ENCODE data around the gene ATP13A3. TPM values are rescaled to one million over a fixed set of nuclear protein-coding genes. Genes with fewer than 3 reads are reported as not detected.

The ATP13A3 gene
- total and polyA plus RNA-seq, 2 donors (not counting 1 experiment from before 2014, with no cell fraction given): 222 to 285 TPM

- Histone ChIP-seq H3K4me3 (replicated peaks in 1 of 4; ENCODE audit: control extremely low read depth in 1 of 4, insufficient read depth in 1 of 4, low read depth in 3 of 4, low read length in 4 of 4) (no peak overlapping the region), H3K4me1 (ENCODE audit: control insufficient read depth, extremely low read depth, insufficient read depth, low read length) (no peaks in the 10 kb centered on the region), H3K79me2 (ENCODE audit: control insufficient read depth, insufficient read depth, low read length) (peaks cover 99% of the 10 kb centered on the region), H4K20me1 (ENCODE audit: control insufficient read depth, extremely low read depth, insufficient read depth, low read length) (no peaks in the 10 kb centered on the region), H3K9me3 (ENCODE audit: control insufficient read depth, insufficient read depth, low read depth, low read length) (no peaks in the 10 kb centered on the region), H3K36me3 (ENCODE audit: control insufficient read depth, insufficient read depth, low read length) (no peaks in the 10 kb centered on the region), H3K27me3 (ENCODE audit: control insufficient read depth, insufficient read depth, low read length) (no peaks in the 10 kb centered on the region), H3K4me2 (ENCODE audit: extremely low read depth, insufficient read depth, low read length) (no peak overlapping the region), H3K9ac (ENCODE audit: insufficient read depth, low read length) (no peak overlapping the region), H2AFZ (ENCODE audit: low read length) (no peak overlapping the region), H3K27ac (ENCODE audit: insufficient read depth, low read length) (no peak overlapping the region)
- DNase-seq (ENCODE audit: low read depth in 2 of 2): no peak
- TF ChIP-seq CTCF (conservative IDR thresholded peaks at IDR 0.05 in 1 of 2, IDR thresholded peaks at IDR 0.05 in 1 of 2; ENCODE audit: low read depth in 1 of 2, low read length in 2 of 2): no peak
- no peak for TF ChIP-seq EZH2 (IDR thresholded peaks at IDR 0.05; ENCODE audit: low read length, missing control alignments)
Observed at GRCh38 chr3:194466761-194467356, 19.9 kb downstream of the ATP13A3 start.

- no peaks in the 10 kb centered on the region for H3K36me3 ChIP-seq (ENCODE audit: control insufficient read depth, insufficient read depth, low read length)
- H4K20me1 ChIP-seq (ENCODE audit: control insufficient read depth, extremely low read depth, insufficient read depth, low read length): no peaks in the 10 kb centered on the region
- H3K4me1 ChIP-seq (ENCODE audit: control insufficient read depth, extremely low read depth, insufficient read depth, low read length): no peaks in the 10 kb centered on the region
- no peak overlapping the region for H3K9ac ChIP-seq (ENCODE audit: insufficient read depth, low read length)
- no peak overlapping the region for H3K4me3 ChIP-seq (replicated peaks in 1 of 4; ENCODE audit: control extremely low read depth in 1 of 4, insufficient read depth in 1 of 4, low read depth in 3 of 4, low read length in 4 of 4)
- no peaks in the 10 kb centered on the region for H3K27me3 ChIP-seq (ENCODE audit: control insufficient read depth, insufficient read depth, low read length)
- peaks cover 96% of the 10 kb centered on the region for H3K79me2 ChIP-seq (ENCODE audit: control insufficient read depth, insufficient read depth, low read length)
- H2AFZ ChIP-seq (ENCODE audit: low read length): no peak overlapping the region
- TF ChIP-seq EZH2 (IDR thresholded peaks at IDR 0.05; ENCODE audit: low read length, missing control alignments): no peak
- no peak for TF ChIP-seq CTCF (conservative IDR thresholded peaks at IDR 0.05 in 1 of 2, IDR thresholded peaks at IDR 0.05 in 1 of 2; ENCODE audit: low read depth in 1 of 2, low read length in 2 of 2)
- no peak overlapping the region for H3K27ac ChIP-seq (ENCODE audit: insufficient read depth, low read length)
- no peak for DNase-seq (ENCODE audit: low read depth in 2 of 2)
- no peak overlapping the region for H3K4me2 ChIP-seq (ENCODE audit: extremely low read depth, insufficient read depth, low read length)
- H3K9me3 ChIP-seq (ENCODE audit: control insufficient read depth, insufficient read depth, low read depth, low read length): no peaks in the 10 kb centered on the region
Observed at GRCh38 chr3:194465920-194466570, 20.8 kb downstream of the ATP13A3 start.

GRCh38 chr3:194465246-194465645, 21.6 kb downstream of the ATP13A3 start:
- Histone ChIP-seq H2AFZ (ENCODE audit: low read length) (no peak overlapping the region), H4K20me1 (ENCODE audit: control insufficient read depth, extremely low read depth, insufficient read depth, low read length) (no peaks in the 10 kb centered on the region), H3K4me2 (ENCODE audit: extremely low read depth, insufficient read depth, low read length) (no peak overlapping the region), H3K4me1 (ENCODE audit: control insufficient read depth, extremely low read depth, insufficient read depth, low read length) (no peaks in the 10 kb centered on the region), H3K9ac (ENCODE audit: insufficient read depth, low read length) (no peak overlapping the region), H3K27me3 (ENCODE audit: control insufficient read depth, insufficient read depth, low read length) (no peaks in the 10 kb centered on the region), H3K36me3 (ENCODE audit: control insufficient read depth, insufficient read depth, low read length) (no peaks in the 10 kb centered on the region), H3K4me3 (replicated peaks in 1 of 4; ENCODE audit: control extremely low read depth in 1 of 4, insufficient read depth in 1 of 4, low read depth in 3 of 4, low read length in 4 of 4) (no peak overlapping the region), H3K9me3 (ENCODE audit: control insufficient read depth, insufficient read depth, low read depth, low read length) (no peaks in the 10 kb centered on the region), H3K79me2 (ENCODE audit: control insufficient read depth, insufficient read depth, low read length) (peaks cover 93% of the 10 kb centered on the region), H3K27ac (ENCODE audit: insufficient read depth, low read length) (no peak overlapping the region)
- no peak for DNase-seq (ENCODE audit: low read depth in 2 of 2)
- no peak for TF ChIP-seq CTCF (conservative IDR thresholded peaks at IDR 0.05 in 1 of 2, IDR thresholded peaks at IDR 0.05 in 1 of 2; ENCODE audit: low read depth in 1 of 2, low read length in 2 of 2)
- no peak for TF ChIP-seq EZH2 (IDR thresholded peaks at IDR 0.05; ENCODE audit: low read length, missing control alignments)
